Liver (tissue), 3 donors: ENCODE data around the gene ME1.

ENCODE experiments used
- CTCF ChIP-seq: fragments of 150-350 bp; IDR thresholded peaks from 2 replicates; pipeline ENCODE4 v1.5.1; 2017; ENCODE audit warnings: improper control_type of control experiment, low read depth, low read length; ENCODE audit not compliant: missing input control
- FOXA1 ChIP-seq: IDR thresholded peaks from 2 replicates; pipeline ENCODE4 v1.6.1; 2016; ENCODE audit warnings: antibody characterized with exemption
- RXRA ChIP-seq, 2 donors: IDR thresholded peaks; 2 replicates each; pipeline ENCODE4 v1.6.1; 2017 to 2018; ENCODE audit warnings: antibody characterized with exemption in 2 of 2, mild to moderate bottlenecking in 1 of 2
- donor health status: healthy.
- donor health status: healthy.

- TF ChIP-seq RXRA (IDR thresholded peaks at IDR 0.05) (no peak), CTCF (no peak), FOXA1 (no peak)
These were observed 63.7 kb downstream of the ME1 start for GRCh38 chr6:83367104-83367503.
